Inferior parietal cortex (tissue), 1 donor: ENCODE measurements around the gene GFY.
"Not testable (repeated sequence)": the region's sequence is repeated elsewhere in the genome, so short reads cannot be mapped to it uniquely, and the experiment has no call there.

Experiments used
- DNase-seq: peaks from one replicate; pipeline ENCODE4 v3.0.0-alpha.2; 2016; ENCODE audit errors: extremely low spot score

Gene GFY

DNA sequence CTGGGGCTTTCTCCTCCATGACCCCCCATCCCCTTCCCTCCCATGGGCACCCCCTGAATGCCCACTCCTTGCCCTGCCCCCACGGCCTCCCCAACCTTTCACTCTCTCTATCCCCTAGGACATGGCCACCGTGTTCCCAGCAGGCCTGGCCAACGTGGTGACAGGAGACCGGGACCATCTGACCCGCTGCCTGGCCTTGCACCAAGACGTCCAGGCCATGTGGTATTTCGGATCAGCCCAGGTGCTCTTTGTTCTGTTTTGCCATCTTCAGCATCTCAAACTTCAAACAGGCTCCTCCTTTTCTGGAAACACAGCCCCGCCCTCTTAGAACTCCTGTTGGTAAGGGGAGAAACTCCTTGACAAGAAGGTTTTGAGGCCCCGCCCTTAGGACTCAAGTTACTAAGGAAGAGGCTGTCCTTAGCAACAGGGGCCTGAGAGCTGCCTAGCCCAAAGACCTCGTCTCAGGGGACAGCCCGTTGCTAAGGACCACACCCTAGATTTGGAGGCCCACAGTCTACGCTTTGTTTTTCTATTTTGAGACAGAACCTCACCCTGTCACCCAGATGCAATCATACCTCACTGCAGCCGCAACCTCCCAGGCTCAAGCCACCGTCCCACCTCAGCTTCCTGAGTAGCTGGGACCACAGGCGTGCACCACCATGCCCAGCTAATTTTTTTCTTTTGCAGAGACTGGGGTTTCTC is 43.7 kb downstream of the GFY start:
- peak; percentile 36 for DNase-seq

DNA sequence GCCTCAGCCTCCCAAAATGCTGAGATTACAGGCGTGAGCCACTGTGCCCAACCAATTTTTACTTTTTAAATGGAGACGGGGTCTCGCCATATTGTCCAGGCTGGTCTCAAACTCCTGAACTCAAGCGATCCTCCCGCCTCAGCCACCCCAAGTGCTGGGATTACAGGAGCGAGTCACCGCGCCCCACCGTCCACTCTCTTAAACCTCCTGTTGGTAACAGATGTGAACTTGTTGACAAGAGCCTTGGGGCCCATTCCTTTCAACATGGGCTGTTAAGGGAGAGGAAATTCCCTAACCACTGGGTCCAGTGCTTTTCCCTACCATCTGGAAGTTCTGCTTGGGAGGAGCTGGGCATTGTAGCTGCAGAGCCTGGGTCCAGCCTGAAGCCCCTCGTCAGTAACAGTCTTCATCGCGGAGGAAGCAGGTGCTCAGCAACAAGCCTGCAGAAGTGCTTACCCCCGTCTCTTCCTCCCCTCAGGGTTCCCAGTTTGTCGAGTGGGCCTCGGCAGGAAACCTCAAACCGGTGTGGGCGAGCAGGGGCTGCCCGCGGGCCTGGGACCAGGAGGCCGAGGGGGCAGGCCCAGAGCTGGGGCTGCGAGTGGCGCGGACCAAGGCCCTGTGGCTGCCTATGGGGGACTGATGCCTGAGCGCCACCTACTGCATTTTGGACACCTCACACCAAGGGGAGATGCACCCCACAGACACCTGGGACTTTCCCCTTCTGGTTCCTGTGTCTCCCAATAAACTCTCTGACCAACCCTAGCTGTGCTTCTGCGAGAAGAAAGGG is 44.8 kb downstream of the GFY start:
- no peak for DNase-seq

DNA sequence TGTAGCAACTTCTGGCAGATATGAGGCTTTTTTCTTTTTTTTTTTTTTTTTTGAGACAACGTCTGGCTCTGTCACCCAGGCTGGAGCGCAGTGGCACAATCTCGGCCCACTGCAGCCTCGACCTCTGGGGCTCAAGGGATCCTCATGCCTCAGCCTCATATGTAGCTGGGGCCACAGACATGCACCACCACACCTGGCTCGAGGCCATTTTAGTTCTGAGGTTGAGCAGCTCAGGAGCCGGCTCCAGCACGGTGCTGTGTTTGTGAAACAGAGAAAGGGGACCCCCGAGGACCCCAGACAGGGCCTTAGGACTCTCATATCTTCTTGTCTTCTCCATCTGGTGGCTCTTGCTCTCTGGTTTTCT is 45.4 kb downstream of the GFY start:
- DNase-seq = no peak

DNA sequence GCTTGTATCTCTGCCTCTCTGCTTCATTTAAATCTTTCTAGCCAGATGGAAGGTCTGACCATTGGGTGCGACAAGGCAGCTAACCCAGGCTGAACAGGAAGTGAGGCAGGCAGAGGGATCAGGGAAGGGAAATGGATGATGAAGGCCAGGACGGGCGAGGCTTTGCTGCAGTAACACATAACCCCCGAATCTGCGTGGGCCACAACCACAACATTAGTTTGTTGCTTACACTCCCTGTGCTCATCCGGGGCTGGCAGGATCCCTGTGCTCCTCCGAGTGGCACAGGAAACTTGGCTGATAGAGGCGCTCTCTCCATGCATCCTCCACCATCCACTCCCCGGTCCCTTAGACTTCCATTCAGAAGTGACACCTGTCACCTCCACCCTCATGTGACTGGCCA is 47.7 kb downstream of the GFY start:
- no peak for DNase-seq

DNA sequence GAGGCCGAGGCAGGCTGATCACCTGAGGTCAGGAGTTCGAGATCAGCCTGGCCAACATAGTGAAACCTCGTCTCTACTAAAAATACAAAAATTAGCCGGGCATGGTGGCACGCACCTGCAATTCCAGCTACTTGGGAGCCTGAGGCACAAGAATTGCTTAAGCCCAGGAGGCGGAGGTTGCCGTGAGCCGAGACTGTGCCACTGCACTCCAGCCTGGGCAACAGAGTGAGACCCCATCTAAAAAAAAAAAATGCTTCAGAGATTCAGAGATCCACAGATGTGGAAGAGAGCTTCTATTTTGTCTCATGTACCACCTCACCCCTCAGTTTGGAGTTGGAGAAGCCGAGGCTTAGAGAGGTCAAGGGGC is 48.3 kb downstream of the GFY start:
- DNase-seq = not testable (repeated sequence)

DNA sequence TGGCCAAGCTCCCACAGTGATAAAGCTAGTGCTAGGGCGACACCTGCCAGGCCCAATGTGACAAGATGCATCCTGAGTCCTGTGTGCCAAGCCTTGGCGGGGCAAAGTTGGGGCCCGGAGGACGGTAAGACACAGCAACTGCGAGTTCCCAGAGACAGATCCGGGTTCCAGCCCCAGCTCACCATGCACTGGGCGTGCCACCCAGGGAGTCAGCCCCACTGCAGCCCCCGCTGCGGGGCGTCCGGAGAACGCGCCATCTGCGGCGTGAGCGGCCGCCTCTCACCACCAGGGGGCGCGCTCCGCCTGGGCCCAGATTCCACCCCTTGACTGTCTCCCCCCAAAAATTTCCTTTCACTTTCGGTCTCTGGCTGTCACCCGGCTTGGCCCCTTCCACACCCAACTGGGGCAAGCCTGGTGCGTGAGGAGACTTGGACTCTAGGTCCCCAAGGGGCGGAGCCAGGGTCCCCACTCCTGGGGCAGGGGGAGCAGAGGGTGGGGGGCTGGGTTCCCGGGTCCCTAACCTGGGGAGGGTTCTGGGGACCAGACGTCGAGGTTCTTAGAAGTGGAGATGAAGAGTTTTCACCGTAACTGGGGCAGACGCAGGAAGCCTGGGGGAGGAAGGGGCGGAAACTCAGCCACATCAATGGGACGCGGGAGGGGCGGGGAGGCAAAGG is 48.8 kb downstream of the GFY start, which contains the start of gene FLT3LG:
Gene FLT3LG (plus strand): TSS at position 348 of the 674 bp plus-strand sequence. CDS start 425 bp downstream, outside the sequence.
- peak; percentile 58 for DNase-seq

DNA sequence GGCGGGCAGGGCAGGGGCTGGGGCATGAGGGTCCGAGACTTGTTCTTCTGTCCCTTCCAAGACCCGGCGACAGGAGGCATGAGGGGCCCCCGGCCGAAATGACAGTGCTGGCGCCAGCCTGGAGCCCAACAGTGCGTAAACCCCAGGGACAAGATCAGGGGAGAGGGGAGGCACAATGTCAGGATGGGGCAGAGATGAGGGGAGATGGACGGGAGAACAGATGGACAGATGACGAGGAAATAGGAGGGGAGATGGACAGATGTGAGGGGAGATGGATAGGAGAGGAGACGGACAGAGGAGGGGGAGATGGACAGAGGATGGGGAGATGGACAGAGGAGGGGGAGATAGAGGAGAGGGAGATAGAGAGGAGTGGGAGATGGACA is 49.3 kb downstream of the GFY start:
- no peak for DNase-seq

DNA sequence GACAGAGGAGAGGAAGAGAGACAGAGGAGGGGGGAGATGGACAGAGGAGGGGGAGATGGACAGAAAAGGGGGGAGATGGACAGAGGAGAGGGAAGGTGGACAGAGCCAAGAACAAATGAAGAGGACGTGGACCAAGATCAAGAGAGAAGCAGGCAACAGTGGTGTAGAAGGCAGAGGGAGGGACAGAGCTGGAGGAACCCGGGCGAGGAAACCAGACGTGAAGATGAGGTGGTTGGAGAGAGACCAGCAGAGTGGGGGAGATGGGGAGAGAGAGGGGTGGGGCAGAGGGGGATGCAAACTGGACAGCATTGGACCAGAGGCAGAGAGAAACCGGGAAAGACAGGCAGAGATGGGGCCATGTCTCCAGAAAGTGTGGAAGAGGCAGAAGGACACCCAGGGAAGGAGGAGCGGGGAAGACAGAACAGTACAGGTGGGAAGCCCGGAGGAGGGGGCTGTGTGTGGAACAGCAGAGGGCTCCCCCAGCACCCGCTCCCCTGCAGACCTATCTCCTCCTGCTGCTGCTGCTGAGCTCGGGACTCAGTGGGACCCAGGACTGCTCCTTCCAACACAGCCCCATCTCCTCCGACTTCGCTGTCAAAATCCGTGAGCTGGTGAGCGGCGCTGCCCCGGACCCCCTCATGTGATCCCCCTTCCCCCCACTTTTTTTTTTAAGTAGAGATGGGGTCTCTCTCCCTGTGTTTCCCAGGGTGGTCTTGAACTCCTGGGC is 50.2 kb downstream of the GFY start:
- DNase-seq = no peak

DNA sequence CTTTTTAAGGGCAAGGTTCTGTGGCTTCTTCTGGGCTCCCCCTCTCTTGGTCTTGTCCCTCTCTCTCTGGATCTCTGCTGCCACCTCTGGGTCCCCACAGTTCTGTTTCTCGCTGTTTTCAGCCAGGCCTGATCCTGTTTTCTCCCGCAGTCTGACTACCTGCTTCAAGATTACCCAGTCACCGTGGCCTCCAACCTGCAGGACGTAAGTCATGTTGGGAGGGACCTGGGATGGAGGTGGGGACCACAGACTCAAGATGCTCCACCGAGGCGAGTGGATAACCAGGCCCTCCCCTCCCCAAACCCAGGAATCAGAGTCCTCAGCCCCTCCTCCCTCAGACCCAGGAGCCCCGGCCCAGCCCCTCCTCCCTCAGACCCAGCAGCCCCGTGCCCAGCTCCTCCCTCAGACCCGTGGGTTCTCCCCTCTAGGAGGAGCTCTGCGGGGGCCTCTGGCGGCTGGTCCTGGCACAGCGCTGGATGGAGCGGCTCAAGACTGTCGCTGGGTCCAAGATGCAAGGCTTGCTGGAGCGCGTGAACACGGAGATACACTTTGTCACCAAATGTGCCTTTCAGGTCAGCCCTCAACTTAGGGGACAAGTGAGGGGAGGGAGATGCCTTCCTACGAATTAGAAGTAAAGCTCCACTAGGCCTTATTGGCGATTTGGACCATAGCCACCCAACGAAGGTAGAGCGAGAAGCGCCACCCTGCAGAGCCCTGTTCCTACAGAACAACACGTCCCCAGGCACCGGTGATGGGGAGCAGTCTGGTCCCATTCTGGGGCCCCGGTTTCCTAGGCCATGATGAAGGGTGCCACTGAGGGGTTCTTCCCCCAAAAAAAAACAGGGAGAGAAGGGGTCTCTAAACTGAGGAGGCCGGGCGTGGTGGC is 51.0 kb downstream of the GFY start:
- DNase-seq = no peak
